Left forelimb (tissue), 1 donor: ENCODE results near the gene QRICH1.

Source experiments
- DNase-seq: peaks from one replicate; pipeline ENCODE4 v3.0.0-alpha.2; 2018; ENCODE audit warnings: low spot score

Gene QRICH1

DNA sequence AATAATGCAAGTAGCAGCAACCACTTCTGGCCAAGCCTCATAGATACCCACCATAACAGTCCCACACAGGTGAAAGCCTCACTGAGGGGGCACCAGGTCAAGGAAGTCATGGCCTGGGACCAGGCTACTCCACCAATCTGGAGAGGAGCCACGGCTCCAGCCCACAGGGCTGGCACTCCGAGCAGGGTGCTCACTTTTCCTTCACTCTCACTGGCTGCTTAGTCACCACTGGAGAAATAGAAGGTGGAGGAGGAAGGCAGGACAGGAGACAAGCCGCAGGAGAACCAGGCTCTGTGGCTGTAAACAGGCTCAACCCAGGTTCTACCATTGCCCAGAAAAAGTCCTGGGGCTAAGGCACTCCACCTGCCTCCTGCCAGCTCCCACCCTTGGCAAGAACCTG, 25.6 kb upstream of the QRICH1 start:
- DNase-seq = no peak

DNA sequence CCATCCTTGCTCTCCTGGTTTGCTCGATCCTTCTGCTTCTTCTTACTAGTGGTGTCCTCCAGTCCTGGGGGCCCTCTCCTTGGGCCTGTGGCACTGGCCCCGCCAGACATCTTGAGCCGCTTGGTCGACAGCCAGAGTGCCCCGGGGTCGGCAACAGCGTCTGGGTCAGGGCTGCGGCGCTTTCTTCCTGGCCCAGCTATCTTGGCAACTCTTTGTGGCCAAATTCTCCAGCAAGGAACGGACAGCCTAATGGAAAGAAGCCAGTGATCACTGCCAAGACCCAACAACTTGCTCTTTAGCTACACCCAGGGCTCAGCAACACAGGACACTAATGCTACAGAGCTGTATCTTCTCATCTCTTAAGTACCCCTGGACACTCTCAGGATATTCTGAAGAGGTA, 25.2 kb upstream of the QRICH1 start:
- no peak for DNase-seq

- no peak for DNase-seq
Observed at GRCh38 chr3:49112262-49112661, 18.4 kb upstream of the QRICH1 start.

DNA sequence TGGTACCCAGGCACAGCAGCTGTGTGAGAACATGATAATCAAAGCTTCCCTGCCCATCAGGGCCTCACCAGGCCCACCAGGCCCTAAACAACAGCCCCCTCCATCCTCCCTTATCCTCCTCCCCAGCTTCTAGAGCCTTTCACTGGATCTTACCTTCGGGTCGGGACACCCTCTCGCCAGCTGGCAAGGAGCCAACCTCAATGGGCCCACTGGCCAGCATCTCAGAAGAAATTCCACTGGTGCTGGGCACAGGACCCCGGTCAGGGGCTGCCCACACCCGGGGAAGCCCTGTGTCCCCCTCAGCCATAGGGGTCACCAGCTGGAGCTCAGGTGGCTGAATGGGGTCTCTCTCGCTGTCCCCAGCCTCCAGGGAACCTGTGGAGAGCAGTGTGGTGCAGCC, 17.5 kb upstream of the QRICH1 start:
- no peak for DNase-seq

DNA sequence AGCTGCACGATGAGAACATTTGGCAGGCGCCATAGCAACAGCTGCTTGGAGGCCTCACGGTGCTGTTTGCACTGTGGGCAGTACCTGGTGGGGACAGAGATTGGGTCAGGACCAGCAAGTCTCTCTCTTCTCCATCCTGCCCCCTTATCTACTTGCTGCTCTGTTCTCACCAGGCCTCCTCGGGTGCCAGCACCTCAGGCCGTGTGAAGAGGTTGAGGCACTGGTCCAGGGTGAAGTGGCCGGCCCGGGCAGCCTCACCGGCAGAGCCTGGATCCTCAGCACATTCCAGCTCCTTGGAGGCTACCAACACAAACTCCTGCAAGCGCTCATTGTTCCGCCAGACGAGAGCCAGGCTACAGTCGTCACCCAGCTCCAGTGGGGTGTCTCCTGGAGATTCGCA, 16.9 kb upstream of the QRICH1 start:
- DNase-seq = no peak

- no peak for DNase-seq
Observed at GRCh38 chr3:49108346-49108745, 14.5 kb upstream of the QRICH1 start.

- DNase-seq = peak; percentile 93
Observed at GRCh38 chr3:49104427-49105291, 10.8 kb upstream of the QRICH1 start, which contains the start of gene QARS1. Gene QARS1 (minus strand): TSS chr3:49104757. CDS start chr3:49104733, 24 bp downstream.

DNA sequence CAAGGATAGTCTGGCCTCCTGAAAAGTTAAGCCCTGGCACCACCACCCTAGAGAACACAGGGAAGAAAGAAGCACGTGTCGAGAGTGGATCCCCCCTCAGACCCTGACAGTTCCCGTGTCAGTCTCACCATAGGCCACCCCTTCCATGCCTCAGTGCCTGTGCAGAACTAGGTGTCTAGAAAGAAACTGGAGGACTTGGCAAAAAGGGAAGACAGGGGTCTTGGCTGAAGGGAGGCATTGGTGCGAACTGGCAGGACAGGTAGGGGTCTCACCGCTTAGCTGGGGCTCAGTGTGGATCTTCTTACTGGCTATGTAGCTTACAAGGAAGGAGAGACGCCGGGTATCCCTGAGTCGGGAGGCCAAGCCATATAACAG, 10.2 kb upstream of the QRICH1 start:
- no peak for DNase-seq

DNA sequence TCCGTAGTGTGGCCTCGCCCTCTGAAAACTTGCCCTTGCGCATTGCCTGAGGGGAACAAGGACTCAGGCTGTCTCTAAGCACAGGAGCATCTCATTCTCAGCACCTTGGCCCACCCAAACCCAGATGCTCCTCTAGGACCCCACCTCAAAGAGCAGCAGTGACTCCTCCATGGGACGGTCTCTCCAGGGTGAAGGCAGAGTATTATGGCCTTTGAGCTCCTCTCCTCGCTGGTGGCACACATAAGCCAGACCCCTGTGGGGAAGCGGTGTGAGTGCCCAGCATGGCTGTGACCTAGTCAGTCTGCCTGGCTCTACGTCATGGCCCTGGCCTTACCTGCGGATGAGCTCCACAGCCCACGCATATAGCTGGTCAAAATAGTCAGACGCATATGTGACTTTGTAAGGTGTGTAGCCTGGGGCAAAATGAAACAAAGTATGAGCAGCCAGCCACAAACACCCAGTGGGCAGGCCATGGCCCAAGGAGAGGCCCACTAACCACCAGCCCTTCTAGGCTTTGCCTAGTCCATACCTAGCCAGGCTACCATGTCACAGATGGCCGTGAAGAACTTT, 6.3 kb upstream of the QRICH1 start:
- DNase-seq = no peak

DNA sequence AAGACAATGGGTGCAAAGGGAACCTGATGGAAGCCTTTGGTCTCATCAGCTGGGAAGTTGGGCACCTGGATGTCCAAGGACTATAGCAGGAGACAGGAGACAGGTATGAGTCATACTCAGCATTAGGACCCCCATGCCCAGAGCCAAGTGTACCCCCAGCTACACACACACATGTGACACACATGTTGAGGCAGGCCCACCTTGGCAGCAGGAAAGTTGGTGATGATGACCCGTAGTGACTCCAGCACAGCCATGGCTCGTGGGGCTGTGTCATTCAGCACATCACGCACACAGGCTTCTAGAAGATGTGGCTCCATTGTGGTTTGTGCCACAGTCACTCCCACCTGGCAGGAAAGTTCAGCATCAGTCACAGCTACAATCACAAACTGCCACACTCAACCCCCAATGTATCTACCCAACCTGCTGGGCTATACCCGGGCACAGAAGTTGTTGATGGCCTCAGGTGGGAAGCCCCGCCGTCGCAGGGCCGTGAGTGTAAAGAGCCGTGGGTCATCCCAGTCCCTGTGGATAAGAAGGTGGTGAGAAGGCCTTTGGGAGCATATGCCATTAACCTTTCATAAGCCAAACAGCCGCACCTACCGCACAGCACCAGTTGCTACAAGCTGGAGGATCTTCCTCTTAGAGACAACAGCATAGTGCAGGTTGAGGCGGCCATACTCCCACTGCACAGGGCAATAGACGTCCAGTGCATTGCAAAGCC, 5.2 kb upstream of the QRICH1 start:
- DNase-seq = no peak

DNA sequence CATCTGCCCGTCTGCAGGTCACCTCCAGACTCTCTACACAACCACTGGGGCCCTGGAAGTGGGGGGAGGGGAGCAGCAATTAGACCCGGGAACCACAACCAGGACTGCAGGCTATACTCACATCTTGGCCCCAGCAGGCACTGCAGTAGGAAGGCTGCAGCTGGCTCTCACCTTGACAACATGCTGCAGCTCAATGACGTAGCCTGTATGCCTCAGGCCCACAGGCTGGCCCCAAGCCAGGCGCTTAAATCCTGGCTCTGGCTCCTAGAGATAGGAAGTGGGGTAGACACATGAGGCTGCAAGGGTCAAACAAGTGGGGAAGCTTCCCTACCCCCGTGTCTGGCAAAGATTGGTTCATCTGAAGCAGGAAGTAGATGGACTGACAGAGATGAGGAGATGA, 4.6 kb upstream of the QRICH1 start:
- no peak for DNase-seq

DNA sequence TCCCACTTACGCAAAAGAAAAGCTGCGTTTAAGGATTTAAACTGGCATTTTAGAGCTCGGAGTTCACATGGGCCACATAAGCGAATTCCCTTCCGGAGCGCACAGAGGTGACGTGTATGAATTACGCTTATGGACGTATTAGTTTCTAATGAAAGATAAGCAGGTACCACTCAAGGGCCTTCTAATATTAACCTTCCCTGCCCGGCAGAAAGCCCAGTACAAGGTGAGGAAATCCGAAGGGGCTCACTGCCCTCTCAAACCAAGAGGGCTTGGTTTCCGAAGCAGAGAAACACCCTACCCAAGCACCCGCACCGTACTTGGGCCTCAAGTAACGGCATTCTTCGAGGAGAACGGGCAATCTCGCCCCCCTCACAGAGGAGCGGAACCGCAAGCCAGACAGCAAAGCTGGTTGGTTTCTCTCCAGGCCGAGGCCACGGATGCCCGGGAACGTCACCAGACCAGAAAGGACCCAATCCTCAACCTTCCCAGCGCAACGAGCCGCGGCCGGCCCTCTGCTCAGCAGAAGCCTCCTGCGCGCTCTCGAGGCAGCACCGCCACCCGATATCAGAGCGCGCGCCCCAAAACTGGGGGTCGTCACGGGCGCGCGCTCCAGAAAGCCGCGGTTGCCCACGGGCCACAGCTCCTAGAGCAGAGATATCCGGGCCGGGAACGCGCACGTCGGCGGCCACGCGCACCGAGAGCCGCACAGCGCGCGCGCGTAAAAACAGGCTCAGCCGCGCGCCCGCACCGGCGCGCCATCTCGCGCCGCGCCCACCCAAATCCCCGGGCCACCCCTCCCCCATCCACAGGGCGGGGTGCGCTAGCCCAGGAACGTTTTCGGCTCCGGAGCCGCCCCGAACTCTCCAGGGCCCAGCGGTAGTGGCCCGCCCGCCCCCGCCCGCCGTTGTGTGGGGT, 676 bp downstream of the QRICH1 start:
- peak; percentile 91 for DNase-seq

GRCh38 chr3:49081429-49081828, 12.4 kb downstream of the QRICH1 start:
- DNase-seq = no peak

DNA sequence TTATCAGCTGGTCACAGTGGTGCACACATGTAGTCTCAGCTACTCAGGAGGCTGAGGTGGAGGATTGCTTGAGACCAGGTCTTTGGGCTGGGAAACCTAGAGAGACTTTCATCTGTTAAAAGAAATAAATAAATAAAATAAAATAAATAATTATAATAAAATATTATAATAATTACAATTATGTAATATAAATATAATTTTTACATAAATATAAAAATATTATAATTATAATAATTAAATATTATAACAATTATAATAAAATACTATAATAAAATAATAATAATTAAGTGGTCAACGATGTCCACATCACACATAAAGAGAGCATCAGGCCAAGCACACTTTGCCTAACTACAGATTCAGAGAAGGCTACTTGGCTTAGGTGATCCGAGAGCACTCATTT, 14.6 kb downstream of the QRICH1 start:
- no peak for DNase-seq

GRCh38 chr3:49076646-49077045, 17.2 kb downstream of the QRICH1 start:
- no peak for DNase-seq

DNA sequence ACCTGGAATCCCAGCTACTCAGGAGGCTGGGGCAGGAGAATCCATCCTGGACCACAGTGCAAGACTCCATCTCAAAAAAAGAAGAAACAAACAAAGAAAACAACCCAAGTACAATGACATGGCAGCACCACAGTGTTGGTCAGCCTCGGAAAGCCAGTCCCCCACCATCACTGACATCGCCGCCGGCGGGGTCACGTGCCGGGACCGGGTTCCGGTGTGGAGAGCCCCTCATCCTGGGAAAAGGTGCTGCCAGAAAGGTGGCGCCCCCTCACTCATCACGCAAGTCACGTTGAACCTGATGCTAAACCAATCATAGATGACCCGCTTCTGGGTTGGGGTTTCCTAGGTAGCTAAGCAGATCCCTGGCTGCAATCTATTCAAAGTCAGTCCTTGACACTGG, 17.8 kb downstream of the QRICH1 start:
- DNase-seq = no peak

DNA sequence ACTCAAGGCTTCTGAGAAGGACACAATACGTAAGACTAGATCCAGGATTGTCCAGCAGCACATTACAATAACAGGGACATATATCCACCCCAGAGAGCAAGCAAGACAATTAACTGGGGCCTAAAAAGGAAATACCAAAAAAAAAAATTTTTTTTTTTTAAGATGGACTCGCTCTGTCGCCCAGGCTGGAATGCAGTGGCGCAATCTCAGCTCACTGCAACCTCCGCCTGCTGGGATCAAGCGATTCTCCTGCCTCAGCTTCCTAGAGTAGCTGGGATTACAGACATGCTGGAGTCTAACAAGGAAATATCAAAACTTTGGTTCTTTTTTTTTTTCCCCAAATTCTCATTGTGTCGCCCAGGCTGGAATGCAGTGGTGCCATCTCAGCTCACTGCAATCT, 35.9 kb downstream of the QRICH1 start:
- DNase-seq = no peak

DNA sequence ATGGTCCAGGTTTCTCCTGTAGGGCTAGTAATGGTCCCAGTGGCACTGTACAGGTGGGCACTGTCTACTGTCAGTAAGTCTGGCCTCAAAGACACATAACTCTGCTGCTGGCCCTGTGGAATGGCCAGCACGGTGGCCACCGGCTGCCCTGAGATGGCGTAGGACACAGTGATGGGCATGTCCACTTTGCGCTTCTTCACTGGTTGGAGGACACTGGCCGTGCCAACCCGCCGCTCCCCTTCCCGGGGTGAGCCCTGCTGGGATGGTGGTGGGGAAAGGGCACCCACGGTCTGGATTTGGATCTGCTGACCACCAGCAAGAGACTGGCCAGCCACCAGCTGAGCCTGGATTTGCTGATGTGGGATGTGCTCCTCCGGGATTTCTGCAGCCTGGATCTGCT, 36.6 kb downstream of the QRICH1 start:
- no peak for DNase-seq

DNA sequence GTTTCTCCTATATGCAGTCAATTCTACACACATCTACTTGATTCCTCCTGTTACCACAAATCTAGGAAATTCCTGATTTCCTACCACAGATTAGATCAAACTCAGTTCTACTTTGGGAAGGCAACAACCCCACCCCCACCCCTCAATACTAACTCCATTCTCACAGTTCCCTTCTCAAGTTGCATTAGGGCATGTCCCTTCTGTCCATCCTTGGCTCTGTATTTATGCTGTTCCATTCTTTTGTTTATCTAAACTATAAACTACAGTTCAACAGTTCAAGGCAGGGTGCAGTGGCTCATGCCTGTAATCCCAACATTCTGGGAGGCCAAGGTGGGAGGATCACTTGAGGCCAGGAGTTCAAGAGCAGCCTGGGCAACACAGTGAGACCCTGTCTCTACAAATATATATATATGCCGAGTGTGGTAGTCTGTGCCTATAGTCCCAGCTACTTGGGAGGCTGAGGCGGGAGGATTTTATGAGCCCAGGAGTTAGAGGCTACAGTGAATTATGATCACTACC, 39.5 kb downstream of the QRICH1 start:
- no peak for DNase-seq

DNA sequence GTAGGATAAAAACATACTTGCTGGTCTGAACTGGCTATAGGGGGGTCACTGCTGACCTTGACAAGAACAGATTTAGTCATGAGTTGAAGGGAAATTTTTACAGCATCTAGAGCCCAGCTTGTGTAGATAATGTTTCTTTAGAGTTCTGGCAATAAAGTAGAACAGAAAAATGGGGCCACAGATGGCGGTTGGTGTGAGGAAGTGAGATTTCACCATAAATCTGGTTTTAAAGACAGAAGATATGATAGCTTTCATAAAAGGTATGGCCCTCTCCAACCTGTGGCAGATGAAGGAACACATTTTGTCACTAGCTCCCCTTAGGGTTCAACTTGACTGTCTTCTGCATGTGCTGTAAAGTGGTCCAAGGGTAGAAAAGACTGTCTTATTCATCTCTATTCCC, 40.3 kb downstream of the QRICH1 start:
- DNase-seq = no peak

GRCh38 chr3:49035281-49035680, 58.6 kb downstream of the QRICH1 start:
- no peak for DNase-seq

GRCh38 chr3:49034650-49035049, 59.2 kb downstream of the QRICH1 start:
- no peak for DNase-seq
